ENCODE results near the gene ARHGAP15. TPM values are rescaled to one million over a fixed set of nuclear protein-coding genes. Genes with fewer than 3 reads are reported as not detected.

The ARHGAP15 gene
- total RNA-seq, 1 donor from 2014 or later: 7.0 TPM

DNA sequence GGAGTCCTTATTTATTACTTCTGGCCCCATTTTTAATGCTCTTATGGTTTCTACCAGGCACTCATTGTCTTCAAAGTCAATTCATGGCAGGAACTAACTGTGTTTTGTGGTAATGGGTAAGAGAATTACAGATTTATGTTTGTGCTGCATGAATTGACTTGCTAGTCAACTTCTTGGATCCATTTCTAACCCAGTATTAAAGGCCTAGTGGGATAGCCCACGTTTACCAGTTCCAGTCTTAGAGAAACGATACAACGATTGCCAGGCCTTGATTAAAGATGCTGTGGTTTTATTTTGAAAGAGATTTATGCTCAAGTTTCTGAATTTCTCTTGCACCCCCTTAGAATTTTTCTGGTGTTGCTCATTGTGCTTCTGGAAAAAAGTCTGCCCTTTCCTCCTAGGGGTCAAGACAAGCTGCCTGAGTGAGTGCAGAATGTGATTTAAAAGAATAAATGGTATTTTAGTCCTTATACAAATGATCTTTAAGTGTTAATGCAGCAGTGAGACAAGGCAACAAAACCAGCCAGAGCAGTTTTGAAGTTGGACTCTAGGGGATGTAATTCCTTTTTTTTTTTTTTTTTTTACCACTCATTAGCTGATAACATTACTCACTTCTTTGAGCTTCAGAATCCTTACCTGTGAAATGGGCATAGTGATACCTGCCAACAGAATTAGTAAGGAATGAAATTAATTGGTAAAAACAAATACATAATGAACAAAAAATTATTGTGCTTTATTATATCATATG lies 101.5 kb downstream of the ARHGAP15 start:
- Histone ChIP-seq H3K9me3 (replicated peaks) (peaks cover 38% of the 10 kb centered on the region), H3K4me1 (no peaks in the 10 kb centered on the region), H3K27ac (replicated peaks) (no peak overlapping the region), H3K4me3 (no peak overlapping the region), H3K36me3 (peaks cover 6% of the 10 kb centered on the region), H3K27me3 (ENCODE audit: low read depth) (no peaks in the 10 kb centered on the region)
- no peak for DNase-seq
- intact Hi-C loops (cut with micrococcal nuclease): no loop called here
- TF ChIP-seq, protein P1, sequence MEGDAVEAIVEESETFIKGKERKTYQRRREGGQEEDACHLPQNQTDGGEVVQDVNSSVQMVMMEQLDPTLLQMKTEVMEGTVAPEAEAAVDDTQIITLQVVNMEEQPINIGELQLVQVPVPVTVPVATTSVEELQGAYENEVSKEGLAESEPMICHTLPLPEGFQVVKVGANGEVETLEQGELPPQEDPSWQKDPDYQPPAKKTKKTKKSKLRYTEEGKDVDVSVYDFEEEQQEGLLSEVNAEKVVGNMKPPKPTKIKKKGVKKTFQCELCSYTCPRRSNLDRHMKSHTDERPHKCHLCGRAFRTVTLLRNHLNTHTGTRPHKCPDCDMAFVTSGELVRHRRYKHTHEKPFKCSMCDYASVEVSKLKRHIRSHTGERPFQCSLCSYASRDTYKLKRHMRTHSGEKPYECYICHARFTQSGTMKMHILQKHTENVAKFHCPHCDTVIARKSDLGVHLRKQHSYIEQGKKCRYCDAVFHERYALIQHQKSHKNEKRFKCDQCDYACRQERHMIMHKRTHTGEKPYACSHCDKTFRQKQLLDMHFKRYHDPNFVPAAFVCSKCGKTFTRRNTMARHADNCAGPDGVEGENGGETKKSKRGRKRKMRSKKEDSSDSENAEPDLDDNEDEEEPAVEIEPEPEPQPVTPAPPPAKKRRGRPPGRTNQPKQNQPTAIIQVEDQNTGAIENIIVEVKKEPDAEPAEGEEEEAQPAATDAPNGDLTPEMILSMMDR (IDR thresholded peaks at IDR 0.05; ENCODE audit: borderline replicate concordance): no peak

- TF ChIP-seq, protein P1 (IDR thresholded peaks at IDR 0.05; ENCODE audit: borderline replicate concordance): no peak
- peaks cover 38% of the 10 kb centered on the region for H3K9me3 ChIP-seq (replicated peaks)
- H3K4me1 ChIP-seq: no peaks in the 10 kb centered on the region
- no peak overlapping the region for H3K27ac ChIP-seq (replicated peaks)
- H3K4me3 ChIP-seq: no peak overlapping the region
- peaks cover 6% of the 10 kb centered on the region for H3K36me3 ChIP-seq
- H3K27me3 ChIP-seq (ENCODE audit: low read depth): no peaks in the 10 kb centered on the region
- intact Hi-C loops (cut with micrococcal nuclease): no loop called here
- DNase-seq: no peak
Measured at GRCh38 chr2:143231254-143231645, 102.0 kb downstream of the ARHGAP15 start.

GRCh38 chr2:143237146-143237777 lies 108.0 kb downstream of the ARHGAP15 start:
- DNase-seq: no peak
- no peak overlapping the region for H3K4me3 ChIP-seq
- H3K4me1 ChIP-seq: no peaks in the 10 kb centered on the region
- H3K36me3 ChIP-seq: peaks cover 6% of the 10 kb centered on the region
- intact Hi-C loops (cut with micrococcal nuclease): no loop called here
- no peaks in the 10 kb centered on the region for H3K27me3 ChIP-seq (ENCODE audit: low read depth)
- TF ChIP-seq, protein P1 (IDR thresholded peaks at IDR 0.05; ENCODE audit: borderline replicate concordance): no peak
- peaks cover 30% of the 10 kb centered on the region for H3K9me3 ChIP-seq (replicated peaks)
- H3K27ac ChIP-seq (replicated peaks): no peak overlapping the region

- no peaks in the 10 kb centered on the region for H3K9me3 ChIP-seq (replicated peaks)
- H3K36me3 ChIP-seq: no peaks in the 10 kb centered on the region
- no peaks in the 10 kb centered on the region for H3K27me3 ChIP-seq (ENCODE audit: low read depth)
- H3K4me3 ChIP-seq: no peak overlapping the region
- TF ChIP-seq, protein P1 (IDR thresholded peaks at IDR 0.05; ENCODE audit: borderline replicate concordance): no peak
- H3K27ac ChIP-seq (replicated peaks): no peak overlapping the region
- no peak for DNase-seq
- intact Hi-C loops (cut with micrococcal nuclease): no loop called here
- H3K4me1 ChIP-seq: no peaks in the 10 kb centered on the region
Measured at GRCh38 chr2:143241403-143242088, 112.3 kb downstream of the ARHGAP15 start.

DNA sequence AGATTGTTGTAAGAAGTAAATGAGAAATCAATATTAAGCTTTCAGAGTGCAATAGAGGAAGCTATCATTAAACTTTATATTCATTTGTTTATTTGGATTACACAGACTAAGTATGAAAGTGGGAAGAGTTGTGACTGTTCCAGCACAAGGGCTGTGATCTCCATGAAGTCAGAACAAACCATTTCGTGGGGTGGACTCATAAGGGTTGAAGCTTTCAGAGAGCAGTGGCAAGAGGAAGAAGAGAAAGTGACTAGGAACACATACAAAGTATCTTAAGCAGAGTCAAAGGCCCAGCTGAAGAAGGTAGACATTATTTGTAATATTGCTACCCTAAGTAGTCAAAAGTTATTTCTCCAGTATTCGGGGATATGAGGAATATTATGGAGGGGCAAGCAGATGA lies 117.0 kb downstream of the ARHGAP15 start:
- no peaks in the 10 kb centered on the region for H3K27me3 ChIP-seq (ENCODE audit: low read depth)
- intact Hi-C loops (cut with micrococcal nuclease): no loop called here
- no peak overlapping the region for H3K27ac ChIP-seq (replicated peaks)
- TF ChIP-seq, protein P1 (IDR thresholded peaks at IDR 0.05; ENCODE audit: borderline replicate concordance): no peak
- DNase-seq: no peak
- no peaks in the 10 kb centered on the region for H3K36me3 ChIP-seq
- H3K9me3 ChIP-seq (replicated peaks): no peaks in the 10 kb centered on the region
- H3K4me1 ChIP-seq: no peaks in the 10 kb centered on the region
- no peak overlapping the region for H3K4me3 ChIP-seq
